NCI-H2029 (cell line): Measurements from ENCODE around the gene RAB40AL.
"Not testable (repeated sequence)": the region's sequence is repeated elsewhere in the genome, so short reads cannot be mapped to it uniquely, and the experiment has no call there.

ENCODE experiments used
- DNase-seq: peaks from one replicate; lab custom pipeline; 2025; lab: John Stamatoyannopoulos, UW

The RAB40AL gene

GRCh38 chrX:102936972-102937371 is at the start of gene RAB40AL:
Gene RAB40AL (plus strand): TSS chrX:102937272. CDS start chrX:102937319, 47 bp downstream.
- DNase-seq: not testable (repeated sequence)

DNA sequence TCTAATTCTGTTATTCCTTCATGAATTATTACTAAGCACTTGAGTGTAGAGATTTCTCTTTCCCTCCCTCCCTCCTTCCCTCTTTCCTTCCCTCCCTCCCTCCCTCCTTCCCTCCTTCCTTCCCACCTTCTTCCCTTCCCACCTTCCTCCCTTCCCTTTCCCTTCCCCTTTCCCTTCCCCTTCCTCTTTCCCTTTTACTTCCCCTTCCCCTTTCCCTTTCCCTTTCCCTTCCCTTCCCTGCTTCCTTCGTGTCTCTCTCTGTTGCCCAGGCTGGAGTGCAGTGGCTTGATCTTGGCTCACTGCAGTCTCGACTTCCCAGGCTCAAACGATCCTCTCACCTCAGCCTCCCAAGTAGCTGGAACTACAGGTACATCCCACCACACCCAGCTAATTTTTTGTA is 49.4 kb upstream of the RAB40AL start:
- DNase-seq: no peak

DNA sequence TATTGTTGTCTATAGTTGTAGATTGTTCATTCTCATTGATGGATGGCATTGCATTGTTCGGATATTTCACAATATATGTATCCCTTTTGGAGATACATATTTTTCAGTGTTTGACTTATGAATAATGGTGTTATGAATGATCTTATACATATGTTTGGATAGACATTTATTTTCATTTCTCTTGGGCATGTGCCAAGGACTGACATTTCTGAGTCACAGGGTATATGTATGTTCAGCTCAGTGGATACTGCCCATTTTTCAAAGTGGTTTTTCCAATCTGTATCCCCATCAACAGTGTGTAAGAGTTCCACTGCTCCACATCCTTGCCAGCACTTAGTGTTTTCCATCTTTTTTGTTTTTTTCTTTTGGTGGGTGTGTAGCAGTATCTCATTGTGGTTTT is 45.0 kb upstream of the RAB40AL start:
- no peak for DNase-seq

- peak; percentile 18 for DNase-seq
These were observed 36.8 kb upstream of the RAB40AL start for GRCh38 chrX:102899940-102900916.

GRCh38 chrX:102902355-102902754 is 34.7 kb upstream of the RAB40AL start:
- DNase-seq: no peak

- no peak for DNase-seq
These were observed 5.9 kb upstream of the RAB40AL start for GRCh38 chrX:102930990-102931756.

DNA sequence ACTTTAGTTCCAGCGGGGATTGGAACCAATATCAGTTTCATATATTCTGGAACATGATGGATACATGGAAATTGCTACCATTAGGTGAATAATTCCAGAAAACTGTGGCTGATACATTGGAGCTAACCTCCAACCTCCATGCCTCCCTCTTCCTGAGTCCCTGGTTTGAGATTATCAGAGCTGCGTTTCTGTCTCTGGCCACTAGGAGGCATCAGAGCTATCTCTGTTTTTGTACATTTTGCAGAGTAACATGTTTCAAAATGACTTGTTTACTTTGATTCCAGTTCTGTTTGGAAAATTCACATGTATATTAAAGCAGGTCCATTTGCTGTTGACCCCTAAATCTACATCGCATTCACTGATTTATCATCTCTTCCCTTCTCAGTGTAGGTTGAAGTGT is 2.4 kb upstream of the RAB40AL start:
- DNase-seq: no peak

DNA sequence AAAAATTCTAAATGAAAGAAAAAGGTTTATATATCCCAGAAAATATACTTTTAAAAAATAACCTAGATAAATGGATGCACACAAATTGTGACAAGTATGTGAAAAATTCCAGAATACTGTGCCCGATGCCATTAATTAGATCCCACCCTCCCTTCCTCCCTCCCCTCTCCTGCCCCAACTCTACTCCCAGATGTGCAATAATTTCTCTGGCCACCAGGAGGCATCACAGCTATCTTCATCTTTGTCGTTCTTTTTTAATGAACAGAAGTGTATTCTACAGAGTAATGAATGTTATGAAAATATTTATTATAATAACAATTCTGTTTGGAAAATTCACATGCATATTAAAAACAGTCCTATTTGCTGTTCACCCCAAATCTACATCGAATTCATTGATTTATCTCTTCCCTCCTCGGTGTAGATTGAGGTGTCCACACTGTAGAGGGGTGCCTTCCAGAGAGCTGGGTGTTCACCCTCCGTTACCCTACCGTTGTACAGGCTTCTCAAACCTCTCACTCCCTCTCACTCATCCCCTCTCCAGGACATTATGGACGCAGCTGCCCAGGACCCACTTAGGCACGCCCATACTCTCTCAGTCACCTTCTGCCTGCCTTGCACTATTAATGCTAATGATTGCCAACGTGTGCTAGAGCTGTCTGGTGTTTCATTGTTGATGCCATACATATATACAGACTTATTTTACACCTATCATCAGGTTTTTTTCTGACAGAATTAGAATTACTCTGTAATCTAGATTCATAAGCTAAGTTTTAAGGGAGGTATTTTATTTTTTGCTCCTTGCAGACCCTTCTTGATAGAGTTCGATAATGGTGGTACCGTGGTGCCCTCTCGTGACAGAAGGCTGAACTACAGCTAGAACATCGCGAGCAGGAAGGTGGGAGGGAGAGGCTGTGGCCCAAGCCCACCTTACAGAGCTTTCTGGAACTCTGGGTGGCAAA is 14.1 kb downstream of the RAB40AL start:
- peak; percentile 13 for DNase-seq

DNA sequence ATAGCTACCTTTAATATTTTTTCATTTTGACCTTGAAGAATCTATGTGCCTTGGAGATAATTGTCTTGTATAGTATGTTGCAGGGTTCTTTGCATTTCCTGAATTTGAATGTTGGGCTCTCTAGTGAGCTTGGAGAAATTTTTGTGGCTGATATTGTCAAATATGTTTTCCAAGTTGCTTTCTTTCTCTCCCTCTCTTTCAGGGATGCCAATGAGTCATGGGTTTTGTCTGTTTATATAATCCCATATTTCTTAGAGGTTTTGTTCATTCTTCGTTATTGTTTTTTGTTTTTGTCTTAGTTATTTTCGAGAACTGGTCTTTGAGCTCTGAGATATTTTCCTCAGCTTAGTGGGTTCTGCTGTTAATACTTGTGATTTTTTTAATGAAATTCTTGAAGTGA is 20.7 kb downstream of the RAB40AL start:
- DNase-seq: no peak

DNA sequence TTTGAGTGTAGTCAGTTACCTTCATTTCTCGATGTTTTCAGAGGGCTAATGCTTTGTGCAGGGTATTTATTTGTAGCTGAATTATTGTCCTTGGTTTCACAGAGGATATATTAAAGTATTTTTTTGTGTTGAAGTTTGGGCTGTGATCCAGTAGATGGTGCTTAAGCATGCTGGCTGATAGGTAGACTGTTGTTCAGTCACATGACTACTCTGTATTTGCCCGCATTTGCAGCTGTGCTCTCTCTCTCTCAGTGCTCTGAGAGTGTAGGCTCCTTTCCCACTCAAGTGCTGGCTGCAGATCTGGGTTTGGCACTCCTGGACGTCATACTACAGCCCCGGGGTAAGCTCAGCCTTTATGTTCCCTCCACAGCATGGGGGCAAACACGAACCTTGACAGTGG is 21.7 kb downstream of the RAB40AL start:
- peak; percentile 51 for DNase-seq

GRCh38 chrX:102959471-102959870 is 22.4 kb downstream of the RAB40AL start:
- DNase-seq: no peak

DNA sequence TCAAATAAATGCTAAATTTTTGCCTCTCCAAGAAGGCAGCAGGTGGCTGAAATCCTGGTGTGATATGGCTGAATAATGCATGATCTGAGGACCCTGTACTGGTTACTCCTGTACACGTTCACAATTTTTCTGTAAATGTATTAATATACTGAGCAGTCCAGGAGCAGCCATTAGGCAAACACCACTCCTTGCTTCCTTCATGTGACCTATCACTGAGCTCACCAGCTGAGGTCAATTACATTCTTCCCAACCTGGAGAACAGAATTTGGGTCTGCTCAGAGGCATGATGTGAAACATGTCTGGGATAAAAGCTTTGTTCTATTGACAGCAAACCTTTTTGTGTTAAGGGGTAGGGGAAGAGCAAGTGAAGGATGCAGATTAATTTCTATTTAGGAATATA is 26.9 kb downstream of the RAB40AL start:
- no peak for DNase-seq

DNA sequence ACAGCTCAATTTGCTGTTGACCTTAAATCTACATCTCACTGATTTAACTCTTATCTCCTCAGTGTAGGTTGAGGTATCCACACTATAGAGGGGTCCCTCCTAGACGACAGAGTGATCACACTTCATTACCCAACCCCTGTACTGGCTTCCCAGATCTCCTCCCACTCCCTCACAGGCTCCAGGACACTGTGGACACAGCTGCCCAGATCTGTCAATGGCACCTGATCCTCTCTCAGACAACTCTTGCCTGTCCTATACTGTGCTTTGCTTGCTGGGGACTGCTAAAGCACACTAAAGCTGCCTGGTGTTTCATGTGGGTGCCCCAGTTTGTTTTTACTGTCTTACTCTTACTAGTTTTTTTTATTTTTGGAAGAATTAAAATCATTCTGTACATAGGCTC is 27.9 kb downstream of the RAB40AL start:
- DNase-seq: no peak

GRCh38 chrX:102966701-102967100 is 29.6 kb downstream of the RAB40AL start:
- no peak for DNase-seq

DNA sequence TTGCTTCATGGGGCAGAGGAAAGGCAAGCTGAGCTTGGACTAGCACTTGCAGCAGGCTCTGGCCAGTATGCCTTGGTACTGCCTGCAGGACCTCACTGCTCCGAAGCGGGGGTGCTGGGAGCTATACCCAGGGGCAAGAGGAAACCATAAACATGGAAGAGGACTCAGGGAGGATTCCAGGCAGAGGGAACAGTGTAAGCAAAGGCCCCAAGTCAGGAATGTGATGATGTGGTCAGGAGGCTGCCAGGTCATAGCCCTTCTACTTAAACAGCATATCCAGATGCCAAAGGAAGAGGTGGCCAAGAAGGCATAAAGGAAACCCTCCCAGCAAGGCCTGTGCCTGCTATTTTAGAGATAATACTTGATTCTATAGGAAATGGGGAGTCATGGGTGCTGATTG is 31.1 kb downstream of the RAB40AL start:
- no peak for DNase-seq

DNA sequence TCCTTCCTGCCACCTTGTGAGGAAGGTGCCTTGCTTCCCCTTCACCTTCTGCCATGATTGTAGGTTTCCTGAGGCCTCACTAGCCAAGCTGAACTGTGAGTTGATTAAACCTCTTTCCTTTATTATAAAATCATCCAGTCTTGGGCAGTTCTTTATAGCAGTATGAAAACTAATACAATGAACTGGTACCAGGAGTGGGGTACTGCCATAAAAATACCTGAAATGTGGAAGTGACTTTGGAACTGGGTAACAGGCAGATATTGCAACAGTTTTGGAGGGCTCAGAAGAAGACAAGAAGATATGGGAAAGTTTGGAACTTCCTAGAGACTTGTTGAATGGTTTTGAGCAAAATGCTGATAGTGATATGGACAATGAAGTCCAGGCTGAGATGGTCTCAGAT is 34.5 kb downstream of the RAB40AL start:
- not testable (repeated sequence) for DNase-seq

- no peak for DNase-seq
These were observed 37.9 kb downstream of the RAB40AL start for GRCh38 chrX:102975016-102975415.

GRCh38 chrX:102976286-102976685 is 39.2 kb downstream of the RAB40AL start:
- no peak for DNase-seq

GRCh38 chrX:102976793-102977495 is 39.9 kb downstream of the RAB40AL start:
- no peak for DNase-seq

DNA sequence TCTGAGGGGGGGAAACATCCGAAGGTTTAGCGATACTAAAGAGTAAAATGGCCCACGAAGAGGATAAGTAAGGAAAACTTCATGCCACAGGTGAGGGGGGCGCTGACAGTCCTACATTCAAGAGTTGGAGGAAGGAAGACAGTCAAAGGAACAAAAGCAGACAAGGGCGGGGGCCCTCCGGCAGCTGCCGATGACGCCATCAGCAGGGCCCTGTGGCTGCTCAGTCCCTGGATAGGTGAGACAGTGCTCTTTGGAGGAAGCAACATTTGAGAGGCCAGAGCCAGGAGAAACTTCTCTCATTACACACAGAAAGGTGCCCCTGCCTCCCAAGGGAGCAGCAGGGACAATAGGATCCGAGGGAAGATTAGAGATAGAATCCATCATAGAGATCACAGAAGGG is 41.5 kb downstream of the RAB40AL start:
- no peak for DNase-seq

- no peak for DNase-seq
These were observed 42.5 kb downstream of the RAB40AL start for GRCh38 chrX:102979536-102979935.
